H1 (cell line): Measurements from ENCODE around the gene DNMT1. TPM values are rescaled to one million over a fixed set of nuclear protein-coding genes. Genes with fewer than 3 reads are reported as not detected.

Experiments used
- CHD1 ChIP-seq: IDR thresholded peaks from 2 replicates; pipeline ENCODE4 v1.6.1; 2012; ENCODE audit warnings: low read depth, low read length, improper control_type of control experiment
- RFX5 ChIP-seq: IDR thresholded peaks from 2 replicates; pipeline ENCODE4 v1.6.1; 2011; ENCODE audit warnings: low read depth, low read length, improper control_type of control experiment, borderline replicate concordance
- polyA plus RNA-seq, 7 experiments: library from polyadenylated mRNA; depleted of rRNA in 3 of 7; stranded (reverse) in 5 of 7; unstranded in 2 of 7; fragments of >200 nt in 5 of 7; fragments of 200-250 nt in 2 of 7; gene quantifications; 1 replicate in 5 of 7; 2 replicates in 1 of 7; 4 replicates in 1 of 7; pipeline versions ENCODE4 v1.2.1 to v1.2.3, GENCODE V29; 2011 to 2013; ENCODE audit warnings: missing spikeins in 2 of 7, mixed read lengths in 2 of 7
- total RNA-seq: library from RNA; stranded (reverse); fragmentation: NEBNext Ultra II Directional; extraction: Animal tissue kit (Norgen Biotek cat#: 25700); gene quantifications from 2 replicates; pipeline ENCODE4 v1.2.1, GENCODE V29; 2021

DNMT1 gene
- total and polyA plus RNA-seq, 2 of the 8 experiments (the other 6 are each of a cell fraction or from before 2014, with no cell fraction given), result 101 to 210 TPM

DNA sequence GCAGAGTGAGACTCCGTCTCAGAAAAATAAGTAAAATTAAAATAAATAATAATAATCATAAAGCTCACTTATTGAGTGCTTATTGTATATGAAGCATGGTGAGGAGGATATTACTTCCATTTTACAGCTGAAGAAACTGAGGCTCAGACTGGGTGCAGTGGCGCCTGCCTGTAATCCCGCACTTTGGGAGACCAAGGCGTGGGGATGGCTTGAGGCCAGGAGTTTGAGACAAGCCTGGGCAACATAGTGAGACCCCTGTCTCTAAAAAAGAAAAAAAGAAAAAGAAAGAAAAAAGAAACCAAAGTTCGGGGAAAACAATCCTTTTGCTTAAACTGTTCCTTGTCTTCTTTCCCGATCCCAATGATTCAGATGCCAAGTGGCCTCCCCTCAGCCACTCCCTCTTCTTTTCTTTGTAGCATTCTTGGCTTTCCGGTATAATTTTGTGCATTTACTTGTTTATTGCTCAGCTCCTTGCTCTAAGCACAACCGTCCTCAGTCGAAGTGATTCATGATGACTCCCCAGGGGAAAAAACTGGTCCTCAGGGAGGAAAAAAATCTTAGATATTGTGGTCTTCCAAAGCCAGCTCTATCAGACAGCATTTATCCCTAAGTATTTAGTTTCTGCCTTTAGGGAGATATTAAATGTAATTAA, 74.1 kb downstream of the DNMT1 start (continued):
- TF ChIP-seq RFX5, result no peak
- no peak for TF ChIP-seq CHD1
